GM18519 (cell line): ENCODE results near the gene CGB5.

ENCODE experiments used
- ATAC-seq: cut with Tn5 transposase; IDR thresholded peaks from one replicate; pipeline ENCODE4 v1.9.1; 2021; ENCODE audit warnings: mild to moderate bottlenecking, moderate library complexity; ENCODE audit not compliant: unreplicated experiment, low FRiP score

The CGB5 gene

GRCh38 chr19:49085020-49085867, 41.6 kb downstream of the CGB5 start, which contains the start of gene SNRNP70:
SNRNP70 (plus strand) TSS chr19:49085451; CDS start chr19:49086415, 964 bp downstream.
- ATAC-seq, result peak; percentile 79

GRCh38 chr19:49085868-49086232, 42.2 kb downstream of the CGB5 start:
- no peak for ATAC-seq

- ATAC-seq, result no peak
Observed at GRCh38 chr19:49086296-49086695, 42.6 kb downstream of the CGB5 start.

GRCh38 chr19:49091391-49092038, 47.9 kb downstream of the CGB5 start:
- ATAC-seq, result no peak

- no peak for ATAC-seq
Observed at GRCh38 chr19:49092686-49093085, 49.0 kb downstream of the CGB5 start.
